ENCODE measurements around the gene CD28. TPM values are rescaled to one million over a fixed set of nuclear protein-coding genes. Genes with fewer than 3 reads are reported as not detected.

Gene CD28
- polyA plus RNA-seq, 2 of the 4 experiments (the other 2 are of a cell fraction): not detected

GRCh38 chr2:203683421-203683820, 23.0 kb upstream of the CD28 start:
- ChIA-PET CTCF (no interaction called here), POLR2A (no interaction called here)
- H3K27ac ChIP-seq: no peak overlapping the region
- DNase-seq (ENCODE audit: low read depth in 1 of 2, low spot score in 1 of 2) (no peak), ATAC-seq (no peak), FAIRE-seq (no peak)
- H3K9me3 ChIP-seq: no peaks in the 10 kb centered on the region
- 66% methylated on average over 4 of the region's 4 CpGs for WGBS (ENCODE audit: missing lambda C conversion rate)
- no peak overlapping the region for H3K4me3 ChIP-seq
- no peak overlapping the region for H3K4me2 ChIP-seq
- TF ChIP-seq NFE2L2 (conservative IDR thresholded peaks at IDR 0.05; ENCODE audit: low read length) (no peak), BHLHE40 (IDR thresholded peaks at IDR 0.05; ENCODE audit: low read depth, low read length) (no peak), POLR2AphosphoS2 (conservative IDR thresholded peaks at IDR 0.05; ENCODE audit: low read length) (no peak), RNF2 (IDR thresholded peaks at IDR 0.05; ENCODE audit: borderline replicate concordance, low read depth) (no peak), MYC (IDR thresholded peaks at IDR 0.05; ENCODE audit: borderline replicate concordance, low read length) (no peak)
- peaks cover 16% of the 10 kb centered on the region; the same call in 2 of the 3 replicates for H3K4me1 ChIP-seq

- Histone ChIP-seq H3K4me1 (peaks cover 21% of the 10 kb centered on the region; the same call in 2 of the 3 replicates), H3K27ac (no peak overlapping the region), H3K4me3 (no peak overlapping the region), H3K4me2 (no peak overlapping the region), H3K9me3 (no peaks in the 10 kb centered on the region)
- ChIA-PET POLR2A (no interaction called here), CTCF (no interaction called here)
- DNase-seq (ENCODE audit: low read depth in 1 of 2, low spot score in 1 of 2): peak; percentile 8 to 38
- no peak for TF ChIP-seq MYC (IDR thresholded peaks at IDR 0.05; ENCODE audit: borderline replicate concordance, low read length)
- TF ChIP-seq MAFK (IDR thresholded peaks at IDR 0.05; ENCODE audit: partially characterized antibody): peak; percentile 57
- TF ChIP-seq FOSL2 (IDR thresholded peaks at IDR 0.05): no peak
- 0 out of 2 replicates have a peak, but pooled peaks have one; percentile 5 for TF ChIP-seq FOSL2 (CRISPR knock-in tag; IDR thresholded peaks at IDR 0.05)
- peak; percentile 83 to 87 for ATAC-seq
- 74% methylated on average over 1 of the region's 1 CpG for WGBS (ENCODE audit: missing lambda C conversion rate)
- no peak for FAIRE-seq
Observed at GRCh38 chr2:203683932-203684556, 22.4 kb upstream of the CD28 start.

GRCh38 chr2:203685081-203685621, 21.3 kb upstream of the CD28 start:
- ChIA-PET POLR2A (no interaction called here), CTCF (no interaction called here)
- H3K4me1 ChIP-seq: peaks cover 21% of the 10 kb centered on the region; the same call in 2 of the 3 replicates
- no peak for TF ChIP-seq CTCF (IDR thresholded peaks at IDR 0.05)
- TF ChIP-seq RARB (CRISPR knock-in tag; IDR thresholded peaks at IDR 0.05): no peak
- TF ChIP-seq CHD4 (IDR thresholded peaks at IDR 0.05; ENCODE audit: borderline replicate concordance): no peak
- no peak for TF ChIP-seq HOXA7 (CRISPR knock-in tag; IDR thresholded peaks at IDR 0.05)
- no peak for TF ChIP-seq HDAC2 (IDR thresholded peaks at IDR 0.05)
- TF ChIP-seq SMC3 (IDR thresholded peaks at IDR 0.05): no peak
- no peak for TF ChIP-seq MAZ (IDR thresholded peaks at IDR 0.05; ENCODE audit: borderline replicate concordance, low read depth, low read length)
- TF ChIP-seq PHF8 (IDR thresholded peaks at IDR 0.05; ENCODE audit: borderline replicate concordance, low read depth): no peak
- TF ChIP-seq REST (IDR thresholded peaks at IDR 0.05): no peak
- no peak for TF ChIP-seq GATA3 (IDR thresholded peaks at IDR 0.05; ENCODE audit: borderline replicate concordance)
- TF ChIP-seq KDM1A (IDR thresholded peaks at IDR 0.05; ENCODE audit: low read depth): no peak
- no peak for TF ChIP-seq TP53 (CRISPR knock-in tag; IDR thresholded peaks at IDR 0.05)
- TF ChIP-seq MYC (IDR thresholded peaks at IDR 0.05; ENCODE audit: borderline replicate concordance, low read length): no peak
- no peak for TF ChIP-seq EHF (CRISPR knock-in tag; IDR thresholded peaks at IDR 0.05)
- no peak for TF ChIP-seq RFX5 (IDR thresholded peaks at IDR 0.05)
- no peak for TF ChIP-seq FOXS1 (CRISPR knock-in tag; IDR thresholded peaks at IDR 0.05)
- TF ChIP-seq JUNB (IDR thresholded peaks at IDR 0.05): no peak
- no peak for TF ChIP-seq MAX (IDR thresholded peaks at IDR 0.05)
- WGBS (ENCODE audit: missing lambda C conversion rate): 77% methylated on average over 5 of the region's 5 CpGs
- no peak for FAIRE-seq
- H3K4me2 ChIP-seq: no peak overlapping the region
- H3K27ac ChIP-seq: no peak overlapping the region
- no peak for DNase-seq (ENCODE audit: low read depth in 1 of 2, low spot score in 1 of 2)
- H3K4me3 ChIP-seq: no peak overlapping the region
- ATAC-seq: no peak
- no peaks in the 10 kb centered on the region for H3K9me3 ChIP-seq
